Measurements from ENCODE around the gene RBMS1.

RBMS1 gene

DNA sequence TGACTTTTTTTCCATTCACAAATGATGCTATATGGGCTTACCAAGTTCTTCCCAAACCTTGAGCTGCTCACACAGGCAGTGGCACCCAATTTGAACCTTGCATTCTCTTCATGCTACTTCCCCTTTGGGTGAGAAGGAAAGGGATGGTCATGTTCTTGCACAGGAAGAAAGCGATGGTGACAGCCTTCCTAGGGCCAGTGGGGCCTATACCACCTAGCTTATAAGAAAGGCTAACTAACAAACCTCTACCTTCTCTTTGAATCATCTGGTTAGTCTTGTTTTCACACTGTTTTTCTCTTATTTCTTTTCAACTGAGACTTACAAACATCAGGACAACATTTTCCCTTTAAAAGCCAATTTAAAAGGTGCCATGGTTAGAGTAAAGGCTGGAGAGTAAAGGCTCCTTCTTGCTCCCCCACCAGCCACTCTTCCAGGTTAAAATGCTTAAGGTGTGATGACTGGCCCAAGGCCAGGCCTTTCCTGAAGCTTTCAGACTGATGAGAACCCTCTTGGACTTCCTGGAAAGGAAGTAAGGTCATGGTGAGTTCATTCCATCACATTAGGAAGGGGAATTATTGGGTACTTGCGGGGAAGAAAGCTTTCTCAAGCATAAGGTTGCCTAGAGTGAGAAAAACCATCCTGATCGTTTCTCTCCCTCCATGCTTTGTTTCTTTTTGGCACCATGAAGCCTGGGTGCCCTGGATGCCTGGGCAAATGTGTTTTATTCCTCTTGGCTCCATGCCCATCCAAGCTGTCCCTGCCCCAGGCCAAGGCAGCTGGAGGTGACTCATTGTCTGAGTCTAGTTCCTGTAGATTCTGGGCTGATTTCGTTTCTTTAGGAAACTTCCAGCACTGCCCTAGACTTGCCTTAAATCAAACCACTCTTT, 252.1 kb downstream of the RBMS1 start:
- in situ Hi-C loops (cut with MboI; ENCODE audit: low pct_unique_long_range_greater_than_20kb, low sequenced_read_pairs, unreplicated experiment) = no loop called here
- DNase-seq (ENCODE audit: low spot score) = no peak

DNA sequence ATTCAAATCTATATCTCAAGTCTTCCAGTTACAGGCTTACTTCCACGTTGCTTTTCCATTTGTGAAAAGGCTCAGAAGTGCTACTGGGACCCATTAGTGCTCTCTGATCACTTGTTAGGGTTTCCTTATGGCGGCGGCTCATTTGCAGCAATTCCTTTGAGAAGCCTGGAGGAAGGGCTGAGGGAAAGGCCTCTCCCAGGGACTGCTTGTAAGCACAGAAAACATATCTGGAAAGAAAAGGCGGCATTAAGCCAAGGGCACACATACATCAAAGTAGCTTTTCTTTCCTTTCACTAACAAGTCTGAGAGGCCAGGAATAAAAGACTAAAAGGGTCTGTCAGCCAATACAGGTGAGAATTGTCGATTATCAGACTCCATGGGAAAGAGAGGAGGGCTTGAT, 254.2 kb downstream of the RBMS1 start:
- TF ChIP-seq, protein P1, sequence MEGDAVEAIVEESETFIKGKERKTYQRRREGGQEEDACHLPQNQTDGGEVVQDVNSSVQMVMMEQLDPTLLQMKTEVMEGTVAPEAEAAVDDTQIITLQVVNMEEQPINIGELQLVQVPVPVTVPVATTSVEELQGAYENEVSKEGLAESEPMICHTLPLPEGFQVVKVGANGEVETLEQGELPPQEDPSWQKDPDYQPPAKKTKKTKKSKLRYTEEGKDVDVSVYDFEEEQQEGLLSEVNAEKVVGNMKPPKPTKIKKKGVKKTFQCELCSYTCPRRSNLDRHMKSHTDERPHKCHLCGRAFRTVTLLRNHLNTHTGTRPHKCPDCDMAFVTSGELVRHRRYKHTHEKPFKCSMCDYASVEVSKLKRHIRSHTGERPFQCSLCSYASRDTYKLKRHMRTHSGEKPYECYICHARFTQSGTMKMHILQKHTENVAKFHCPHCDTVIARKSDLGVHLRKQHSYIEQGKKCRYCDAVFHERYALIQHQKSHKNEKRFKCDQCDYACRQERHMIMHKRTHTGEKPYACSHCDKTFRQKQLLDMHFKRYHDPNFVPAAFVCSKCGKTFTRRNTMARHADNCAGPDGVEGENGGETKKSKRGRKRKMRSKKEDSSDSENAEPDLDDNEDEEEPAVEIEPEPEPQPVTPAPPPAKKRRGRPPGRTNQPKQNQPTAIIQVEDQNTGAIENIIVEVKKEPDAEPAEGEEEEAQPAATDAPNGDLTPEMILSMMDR (IDR thresholded peaks at IDR 0.05; ENCODE audit: extremely low read depth, insufficient read depth, missing control alignments) = no peak
- DNase-seq (ENCODE audit: low spot score) = no peak
- in situ Hi-C loops (cut with MboI; ENCODE audit: low pct_unique_long_range_greater_than_20kb, low sequenced_read_pairs, unreplicated experiment) = no loop called here

More for the DNA sequence above, 252.1 kb downstream of the RBMS1 start:
- TF ChIP-seq, protein P1 (IDR thresholded peaks at IDR 0.05; ENCODE audit: extremely low read depth, insufficient read depth, missing control alignments) = no peak

DNA sequence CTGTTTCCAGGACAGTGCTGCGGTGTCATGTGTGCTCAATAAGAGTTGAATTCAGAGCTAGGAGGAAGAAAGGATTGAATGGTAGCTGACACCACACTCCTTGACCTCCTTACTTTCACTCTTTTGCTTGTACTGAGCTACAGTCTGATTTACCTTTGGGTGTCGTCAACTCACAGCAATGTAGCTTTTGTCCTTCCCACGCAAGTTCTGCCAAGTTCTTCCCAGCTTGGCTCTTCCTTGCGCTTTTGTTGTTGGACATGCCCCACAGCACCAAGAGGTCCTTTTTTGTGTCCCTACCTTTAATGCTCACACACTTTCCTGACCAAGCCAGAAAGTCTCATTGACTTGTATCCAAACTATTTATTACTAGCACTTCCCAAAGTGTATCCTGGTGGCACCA, 255.2 kb downstream of the RBMS1 start:
- TF ChIP-seq, protein P1 (IDR thresholded peaks at IDR 0.05; ENCODE audit: extremely low read depth, insufficient read depth, missing control alignments) = no peak
- in situ Hi-C loops (cut with MboI; ENCODE audit: low pct_unique_long_range_greater_than_20kb, low sequenced_read_pairs, unreplicated experiment) = no loop called here
- no peak for DNase-seq (ENCODE audit: low spot score)

DNA sequence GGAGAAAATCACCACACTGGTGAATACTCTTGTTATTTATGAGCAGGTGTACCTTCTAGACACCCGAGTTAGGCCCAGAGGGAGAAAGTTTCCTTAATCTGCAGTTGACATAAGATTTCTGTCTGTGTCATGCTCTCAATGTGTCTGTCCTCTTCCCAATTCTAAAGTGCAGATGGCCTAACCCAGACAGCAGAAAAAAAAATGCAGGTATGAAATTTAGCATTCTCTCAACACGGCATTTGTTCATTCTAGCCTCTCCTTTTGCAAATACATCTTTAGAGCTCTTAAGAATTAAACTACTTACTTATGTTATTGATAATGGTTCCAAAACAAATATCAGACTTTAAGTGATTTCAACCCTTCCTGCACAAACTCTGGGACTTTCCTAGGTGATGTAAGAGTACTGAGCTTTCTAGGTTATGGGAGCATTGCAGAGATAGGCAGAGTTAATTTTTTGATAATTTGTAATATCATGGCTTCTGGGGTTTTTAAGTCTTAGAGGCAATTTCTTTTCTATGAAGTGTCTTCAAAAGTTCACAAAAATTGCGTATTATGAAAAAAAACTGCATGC, 260.6 kb downstream of the RBMS1 start:
- TF ChIP-seq, protein P1 (IDR thresholded peaks at IDR 0.05; ENCODE audit: extremely low read depth, insufficient read depth, missing control alignments) = no peak
- in situ Hi-C loops (cut with MboI; ENCODE audit: low pct_unique_long_range_greater_than_20kb, low sequenced_read_pairs, unreplicated experiment) = no loop called here

DNA sequence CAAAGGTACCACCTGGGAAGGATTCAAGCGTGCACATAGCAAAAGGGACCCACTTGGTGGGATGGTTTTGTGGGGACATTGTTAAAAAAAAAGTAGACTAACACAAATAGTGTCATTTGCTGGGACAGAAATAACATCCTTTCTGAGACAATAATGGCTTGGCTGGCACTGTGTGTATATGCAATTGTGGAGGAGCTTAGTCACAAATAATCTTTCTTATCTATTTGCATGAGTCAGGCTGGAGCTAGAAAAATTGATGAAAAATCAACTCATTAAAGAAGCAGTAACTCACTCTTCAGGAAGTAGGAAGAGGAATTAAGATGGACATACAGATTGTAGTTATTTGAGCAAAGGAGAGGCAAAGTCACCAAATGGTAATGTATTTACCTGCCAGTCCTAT, 264.0 kb downstream of the RBMS1 start:
- DNase-seq (ENCODE audit: low spot score) = no peak
- TF ChIP-seq, protein P1 (IDR thresholded peaks at IDR 0.05; ENCODE audit: extremely low read depth, insufficient read depth, missing control alignments) = no peak
- in situ Hi-C loops (cut with MboI; ENCODE audit: low pct_unique_long_range_greater_than_20kb, low sequenced_read_pairs, unreplicated experiment) = no loop called here

More for the DNA sequence above, 260.6 kb downstream of the RBMS1 start:
- DNase-seq (ENCODE audit: low spot score) = no peak

DNA sequence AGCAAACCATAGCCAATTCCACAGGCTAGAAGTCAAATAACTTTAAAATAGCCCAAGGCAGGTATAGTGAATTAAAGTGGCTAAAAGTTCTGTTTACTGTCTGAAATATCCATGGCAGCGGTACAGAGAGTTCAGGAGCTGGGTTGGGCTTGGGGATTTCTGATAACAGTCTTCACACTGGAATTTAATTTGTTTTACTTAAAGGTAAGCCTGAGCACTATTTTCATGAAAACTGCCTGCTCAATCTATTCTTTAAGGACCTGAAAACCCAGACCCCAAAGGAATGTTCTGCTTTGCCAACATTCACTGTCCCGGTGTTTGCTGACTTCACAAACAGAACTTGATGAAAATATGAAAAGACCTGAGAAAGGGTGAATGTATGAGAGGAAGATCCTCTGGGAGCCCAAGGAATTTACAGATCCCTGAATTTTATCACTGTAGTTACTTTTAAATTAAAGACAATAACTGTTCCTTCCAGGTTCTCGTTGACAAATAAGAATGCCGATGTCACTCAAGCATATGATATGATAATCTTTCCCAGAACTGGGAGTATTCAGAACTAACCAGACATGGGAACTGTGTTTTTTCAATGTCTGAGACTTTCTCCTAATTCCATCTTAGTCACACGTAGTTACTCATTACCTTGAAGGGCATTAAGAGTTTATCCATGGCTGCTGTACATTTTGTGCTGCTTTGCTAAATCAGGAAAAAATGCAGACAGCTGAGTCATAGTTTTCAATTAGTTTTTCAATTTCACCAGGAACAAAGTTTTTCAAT, 265.3 kb downstream of the RBMS1 start:
- no peak for DNase-seq (ENCODE audit: low spot score)
- TF ChIP-seq, protein P1 (IDR thresholded peaks at IDR 0.05; ENCODE audit: extremely low read depth, insufficient read depth, missing control alignments) = no peak
- in situ Hi-C loops (cut with MboI; ENCODE audit: low pct_unique_long_range_greater_than_20kb, low sequenced_read_pairs, unreplicated experiment) = no loop called here
